Measurements from ENCODE around the gene KLHL7. TPM values are rescaled to one million over a fixed set of nuclear protein-coding genes. Genes with fewer than 3 reads are reported as not detected.

Gene KLHL7
- total and polyA plus RNA-seq, 9 of the 15 experiments (the other 6 are each of a cell fraction or from before 2014, with no cell fraction given), result 4.2 to 63.1 (median 32.3) TPM

GRCh38 chr7:23105644-23106056, at the start of gene KLHL7 (continued):
- TF ChIP-seq POLR3A (IDR thresholded peaks at IDR 0.05; ENCODE audit: borderline replicate concordance, extremely low read depth, insufficient read depth, insufficient read length) (no peak), ZNF644 (tag; IDR thresholded peaks at IDR 0.05; ENCODE audit: low read depth) (no peak), TGIF2 (CRISPR knock-in tag; IDR thresholded peaks at IDR 0.05) (no peak), ZNF436 (CRISPR knock-in tag; IDR thresholded peaks at IDR 0.05) (no peak), L3MBTL2 (IDR thresholded peaks at IDR 0.05) (peak; percentile 63; the same call in 1 of the 2 replicates), LCOR (CRISPR knock-in tag; IDR thresholded peaks at IDR 0.05) (no peak), ZEB2 (IDR thresholded peaks at IDR 0.05) (no peak), NFIX (CRISPR knock-in tag; IDR thresholded peaks at IDR 0.05; ENCODE audit: low read depth) (no peak), PRPF4 (IDR thresholded peaks at IDR 0.05; ENCODE audit: insufficient read depth, low read depth, low read length, poor library complexity, severe bottlenecking) (no peak), ZNF280A (IDR thresholded peaks at IDR 0.05; ENCODE audit: low read depth, partially characterized antibody) (no peak), ZNF239 (CRISPR knock-in tag; IDR thresholded peaks at IDR 0.05) (no peak), HCFC1 (IDR thresholded peaks at IDR 0.05; ENCODE audit: low read depth, low read length) (peak; percentile 80), ZNF445 (CRISPR knock-in tag; IDR thresholded peaks at IDR 0.05; ENCODE audit: low read depth) (no peak), THRB (CRISPR knock-in tag; conservative IDR thresholded peaks at IDR 0.05) (no peak), ZNF121 (CRISPR knock-in tag; conservative IDR thresholded peaks at IDR 0.05) (no peak), MAFG (tag; conservative IDR thresholded peaks at IDR 0.05) (no peak), CEBPZ (IDR thresholded peaks at IDR 0.05; ENCODE audit: borderline replicate concordance, low read depth, low read length) (no peak), RBM39 (optimal IDR thresholded peaks at IDR 0.05; ENCODE audit: low read depth, low read length) (no peak), TBL1XR1 (IDR thresholded peaks at IDR 0.05; ENCODE audit: low read length in 2 of 2) (peak in 1 of 2 experiments; percentile 65; a peak in 2 of 4 replicates), POLR2AphosphoS5 (IDR thresholded peaks at IDR 0.05; ENCODE audit: control insufficient read depth, insufficient read depth, low read depth, low read length) (peak; percentile 85), RBM14 (IDR thresholded peaks at IDR 0.05; ENCODE audit: borderline replicate concordance, insufficient read depth, low read depth, low read length) (no peak), MYNN (IDR thresholded peaks at IDR 0.05) (peak; percentile 57; the same call in 1 of the 2 replicates), MYNN (CRISPR knock-in tag; IDR thresholded peaks at IDR 0.05) (no peak), MCM5 (IDR thresholded peaks at IDR 0.05; ENCODE audit: low read depth) (no peak)

All from K562 (cell line).